SK-N-SH (cell line): Measurements from ENCODE around the gene EBF3.

Source experiments
- CHD2 ChIP-seq: fragments of 150-350 bp; IDR thresholded peaks from 2 replicates; pipeline ENCODE4 v1.6.1; 2018; ENCODE audit warnings: low read length; ENCODE audit not compliant: partially characterized antibody
- EP300 ChIP-seq, 2 experiments: IDR thresholded peaks; 2 replicates each; pipeline versions ENCODE4 v1.4.0 to v1.6.1; 2012; ENCODE audit warnings: borderline replicate concordance in 1 of 2, low read depth in 1 of 2, low read length in 1 of 2
- EZH2phosphoT487 ChIP-seq: fragments of 200-600 bp; sonication (generic); IDR thresholded peaks from 2 replicates; pipeline ENCODE4 v1.6.1; 2017; ENCODE audit warnings: low read depth, mixed run types, mild to moderate bottlenecking, antibody characterized with exemption, moderate library complexity, borderline replicate concordance
- FOXJ3 ChIP-seq: sonication (generic); formaldehyde crosslinking; IDR thresholded peaks from 2 replicates; pipeline ENCODE4 v1.5.1; 2020; ENCODE audit warnings: mild to moderate bottlenecking, missing genetic modification reagents
- JUND ChIP-seq: IDR thresholded peaks from 2 replicates; pipeline ENCODE4 v1.4.0; 2012
- RAD21 ChIP-seq: IDR thresholded peaks from 2 replicates; pipeline ENCODE4 v1.6.1; 2012; ENCODE audit warnings: mild to moderate bottlenecking, low read length
- SMC3 ChIP-seq: IDR thresholded peaks from 2 replicates; pipeline ENCODE4 v1.6.1; 2012; ENCODE audit warnings: low read depth, low read length, improper control_type of control experiment
- TEAD4 ChIP-seq: IDR thresholded peaks from 2 replicates; pipeline ENCODE4 v1.4.0; 2012; ENCODE audit warnings: mild to moderate bottlenecking, borderline replicate concordance; ENCODE audit not compliant: insufficient read depth
- TF ChIP-seq, protein P1 (sequence below): fragments of 200-600 bp; sonication (generic); IDR thresholded peaks from 2 replicates; pipeline ENCODE4 v1.6.1; 2017; ENCODE audit warnings: antibody characterized with exemption, mild to moderate bottlenecking, moderate library complexity
- TF ChIP-seq, protein P2 (sequence below): IDR thresholded peaks from 2 replicates; pipeline ENCODE4 v1.4.0; 2012; ENCODE audit warnings: low read depth
- TF ChIP-seq, protein P3 (sequence below): IDR thresholded peaks from 2 replicates; pipeline ENCODE4; 2012

DNA sequence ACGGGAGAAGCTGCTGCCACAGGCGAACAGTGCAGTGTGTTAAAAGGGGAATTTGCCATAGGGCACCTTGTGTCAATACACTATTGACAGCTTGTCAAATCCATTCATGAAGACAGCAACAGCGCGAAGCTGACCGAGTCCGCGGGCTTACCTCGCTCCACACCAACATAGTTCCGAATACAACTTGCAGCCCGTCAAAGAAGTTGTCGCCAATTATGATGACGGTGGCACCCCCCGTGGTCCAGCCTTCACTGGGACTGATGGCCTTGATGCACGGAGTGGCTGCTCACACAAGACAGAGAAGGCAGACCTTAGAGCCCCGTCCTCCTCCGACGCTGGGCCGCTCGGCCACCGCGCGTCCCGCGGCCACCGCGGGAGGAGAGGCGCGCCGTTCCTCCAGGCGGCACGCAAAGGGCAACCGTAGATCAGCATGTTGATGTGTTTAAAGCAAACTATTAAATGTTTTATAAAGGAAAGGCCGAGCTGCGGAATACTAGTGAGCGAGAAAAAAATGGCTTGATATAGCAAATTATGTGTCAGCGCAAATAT is 96.4 kb downstream of the EBF3 start:
- TF ChIP-seq, protein P1, sequence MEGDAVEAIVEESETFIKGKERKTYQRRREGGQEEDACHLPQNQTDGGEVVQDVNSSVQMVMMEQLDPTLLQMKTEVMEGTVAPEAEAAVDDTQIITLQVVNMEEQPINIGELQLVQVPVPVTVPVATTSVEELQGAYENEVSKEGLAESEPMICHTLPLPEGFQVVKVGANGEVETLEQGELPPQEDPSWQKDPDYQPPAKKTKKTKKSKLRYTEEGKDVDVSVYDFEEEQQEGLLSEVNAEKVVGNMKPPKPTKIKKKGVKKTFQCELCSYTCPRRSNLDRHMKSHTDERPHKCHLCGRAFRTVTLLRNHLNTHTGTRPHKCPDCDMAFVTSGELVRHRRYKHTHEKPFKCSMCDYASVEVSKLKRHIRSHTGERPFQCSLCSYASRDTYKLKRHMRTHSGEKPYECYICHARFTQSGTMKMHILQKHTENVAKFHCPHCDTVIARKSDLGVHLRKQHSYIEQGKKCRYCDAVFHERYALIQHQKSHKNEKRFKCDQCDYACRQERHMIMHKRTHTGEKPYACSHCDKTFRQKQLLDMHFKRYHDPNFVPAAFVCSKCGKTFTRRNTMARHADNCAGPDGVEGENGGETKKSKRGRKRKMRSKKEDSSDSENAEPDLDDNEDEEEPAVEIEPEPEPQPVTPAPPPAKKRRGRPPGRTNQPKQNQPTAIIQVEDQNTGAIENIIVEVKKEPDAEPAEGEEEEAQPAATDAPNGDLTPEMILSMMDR = no peak
- TF ChIP-seq, protein P2, sequence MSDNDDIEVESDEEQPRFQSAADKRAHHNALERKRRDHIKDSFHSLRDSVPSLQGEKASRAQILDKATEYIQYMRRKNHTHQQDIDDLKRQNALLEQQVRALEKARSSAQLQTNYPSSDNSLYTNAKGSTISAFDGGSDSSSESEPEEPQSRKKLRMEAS = no peak
- no peak for TF ChIP-seq EZH2phosphoT487
- TF ChIP-seq CHD2 = no peak
- TF ChIP-seq TEAD4 = no peak
- no peak for TF ChIP-seq EP300 (IDR thresholded peaks at IDR 0.05; ENCODE audit: borderline replicate concordance in 1 of 2, low read depth in 1 of 2, low read length in 1 of 2)
- TF ChIP-seq SMC3 = no peak
- no peak for TF ChIP-seq FOXJ3
- TF ChIP-seq, protein P3, sequence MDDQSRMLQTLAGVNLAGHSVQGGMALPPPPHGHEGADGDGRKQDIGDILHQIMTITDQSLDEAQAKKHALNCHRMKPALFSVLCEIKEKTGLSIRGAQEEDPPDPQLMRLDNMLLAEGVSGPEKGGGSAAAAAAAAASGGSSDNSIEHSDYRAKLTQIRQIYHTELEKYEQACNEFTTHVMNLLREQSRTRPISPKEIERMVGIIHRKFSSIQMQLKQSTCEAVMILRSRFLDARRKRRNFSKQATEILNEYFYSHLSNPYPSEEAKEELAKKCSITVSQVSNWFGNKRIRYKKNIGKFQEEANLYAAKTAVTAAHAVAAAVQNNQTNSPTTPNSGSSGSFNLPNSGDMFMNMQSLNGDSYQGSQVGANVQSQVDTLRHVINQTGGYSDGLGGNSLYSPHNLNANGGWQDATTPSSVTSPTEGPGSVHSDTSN = no peak
- TF ChIP-seq JUND = no peak
- no peak for TF ChIP-seq RAD21
